Neuronal stem cell (in vitro differentiated cells): ENCODE results near the gene PRKCE.
A peak's percentile ranks its signal among the peaks of the same experiment; 100 is the strongest.
"Not testable (repeated sequence)": the region's sequence is repeated elsewhere in the genome, so short reads cannot be mapped to it uniquely, and the experiment has no call there.

Source experiments
- DNase-seq: peaks from one replicate; pipeline ENCODE4 v3.0.0-alpha.2; 2013; ENCODE audit warnings: low spot score
- H2AFZ ChIP-seq: one replicate; pipeline ENCODE4 v1.6.1; 2013; ENCODE audit warnings: mild to moderate bottlenecking, low read length, inconsistent platforms
- H2AK5ac ChIP-seq: 2 replicates; pipeline ENCODE4 v1.6.1; 2013; ENCODE audit warnings: low read depth, mild to moderate bottlenecking, inconsistent platforms, low read length, moderate library complexity, mixed read lengths
- H2BK120ac ChIP-seq: 2 replicates; pipeline ENCODE4 v1.6.1; 2013; ENCODE audit warnings: low read depth, mild to moderate bottlenecking, inconsistent platforms, low read length, moderate library complexity, mixed read lengths
- H2BK12ac ChIP-seq: one replicate; pipeline ENCODE4 v1.6.1; 2013; ENCODE audit warnings: low read length, inconsistent platforms
- H2BK15ac ChIP-seq: 2 replicates; pipeline ENCODE4 v1.6.1; 2013; ENCODE audit warnings: mild to moderate bottlenecking, low read length, inconsistent platforms, mixed read lengths
- H2BK5ac ChIP-seq: one replicate; pipeline ENCODE4 v1.6.1; 2013; ENCODE audit warnings: inconsistent platforms, mild to moderate bottlenecking, low read length, moderate library complexity
- H3K14ac ChIP-seq: one replicate; pipeline ENCODE4 v1.6.1; 2013; ENCODE audit warnings: low read length, inconsistent platforms
- H3K18ac ChIP-seq: 2 replicates; pipeline ENCODE4 v1.6.1; 2013; ENCODE audit warnings: low read length, inconsistent platforms
- H3K23ac ChIP-seq: 2 replicates; pipeline ENCODE4 v1.6.1; 2013; ENCODE audit warnings: low read depth, mild to moderate bottlenecking, mixed read lengths, low read length, inconsistent platforms; ENCODE audit not compliant: poor library complexity
- H3K27ac ChIP-seq: replicated peaks from 3 replicates; pipeline ENCODE4 v1.5.1; 2013; ENCODE audit warnings: low read length, inconsistent platforms
- H3K27me3 ChIP-seq, 3 experiments: 2 replicates each; pipeline ENCODE4 v1.6.1; 2013; ENCODE audit warnings: low read length in 3 of 3, mild to moderate bottlenecking in 2 of 3, inconsistent platforms in 1 of 3, low read depth in 1 of 3, mixed read lengths in 1 of 3, moderate library complexity in 1 of 3; ENCODE audit not compliant: control insufficient read depth in 3 of 3, insufficient read depth in 3 of 3
- H3K36me3 ChIP-seq, 2 donors: replicated peaks in 1 of 2; 2 replicates each; pipeline ENCODE4 v1.6.1; 2013; ENCODE audit warnings: low read length in 2 of 2; ENCODE audit not compliant: control insufficient read depth in 2 of 2, insufficient read depth in 2 of 2
- H3K4ac ChIP-seq: 2 replicates; pipeline ENCODE4 v1.6.1; 2013; ENCODE audit warnings: inconsistent platforms, mild to moderate bottlenecking, low read length, moderate library complexity
- H3K4me1 ChIP-seq, 2 donors: 1 replicate in 1 of 2; 2 replicates in 1 of 2; pipeline ENCODE4 v1.6.1; 2013; ENCODE audit warnings: low read length in 2 of 2, low read depth in 1 of 2; ENCODE audit not compliant: control insufficient read depth in 2 of 2, insufficient read depth in 1 of 2
- H3K4me2 ChIP-seq: one replicate; pipeline ENCODE4 v1.6.1; 2013; ENCODE audit warnings: mild to moderate bottlenecking, low read length, inconsistent platforms; ENCODE audit not compliant: insufficient read depth, poor library complexity, severe bottlenecking
- H3K4me3 ChIP-seq, 2 donors: 2 replicates each; pipeline ENCODE4 v1.5.1; 2013; ENCODE audit warnings: low read length in 2 of 2, mild to moderate bottlenecking in 2 of 2, inconsistent platforms in 1 of 2, moderate library complexity in 1 of 2
- H3K79me1 ChIP-seq: one replicate; pipeline ENCODE4 v1.6.1; 2013; ENCODE audit warnings: low read depth, mild to moderate bottlenecking, inconsistent platforms, low read length, moderate library complexity
- H3K9ac ChIP-seq: one replicate; pipeline ENCODE4 v1.6.1; 2013; ENCODE audit warnings: mild to moderate bottlenecking, low read depth, low read length, inconsistent platforms; ENCODE audit not compliant: poor library complexity
- H3K9me3 ChIP-seq, 2 donors: replicated peaks in 1 of 2; 2 replicates each; pipeline versions ENCODE3 to v1.6.1; 2013; ENCODE audit warnings: low read length in 2 of 2, mild to moderate bottlenecking in 2 of 2, inconsistent platforms in 1 of 2, low read depth in 1 of 2, mixed read lengths in 1 of 2, moderate library complexity in 1 of 2; ENCODE audit not compliant: control insufficient read depth in 2 of 2, insufficient read depth in 1 of 2
- H4K8ac ChIP-seq: one replicate; pipeline ENCODE4 v1.6.1; 2013; ENCODE audit warnings: low read depth, mild to moderate bottlenecking, inconsistent platforms, low read length, moderate library complexity
- H4K91ac ChIP-seq: one replicate; pipeline ENCODE4 v1.6.1; 2013; ENCODE audit warnings: low read length, low read depth, mild to moderate bottlenecking, inconsistent platforms; ENCODE audit not compliant: poor library complexity
- WGBS, 2 donors: extraction: QIAGEN DNeasy Blood & Tissue Kit; methylation state at CpG; one replicate each; pipeline ENCODE4 v1.1.7; 2013; ENCODE audit warnings: missing lambda C conversion rate in 2 of 2, mixed read lengths in 1 of 2; ENCODE audit not compliant: insufficient read length in 2 of 2, insufficient replicate concordance in 1 of 2; ENCODE audit errors: extremely low coverage in 2 of 2; 5-methylcytosine and 5-hydroxymethylcytosine counted together

Gene PRKCE

GRCh38 chr2:45858872-45859271 lies 207.4 kb downstream of the PRKCE start:
- not testable (repeated sequence) for H3K14ac ChIP-seq, H2AFZ ChIP-seq, H4K91ac ChIP-seq, H3K79me1 ChIP-seq, H3K18ac ChIP-seq, H3K9ac ChIP-seq, H3K4me2 ChIP-seq, H2BK120ac ChIP-seq, DNase-seq, H3K27ac ChIP-seq, H3K4ac ChIP-seq, H3K9me3 ChIP-seq, H3K36me3 ChIP-seq, H3K23ac ChIP-seq, H2BK5ac ChIP-seq, H2BK15ac ChIP-seq, H2BK12ac ChIP-seq, H2AK5ac ChIP-seq, H3K27me3 ChIP-seq, H3K4me3 ChIP-seq, H4K8ac ChIP-seq
- H3K4me1 ChIP-seq: peaks cover 11 to 21% of the 10 kb centered on the region in 2 donors
- no CpG with 5 or more reads among the region's 5 CpGs for WGBS, 2 donors

DNA sequence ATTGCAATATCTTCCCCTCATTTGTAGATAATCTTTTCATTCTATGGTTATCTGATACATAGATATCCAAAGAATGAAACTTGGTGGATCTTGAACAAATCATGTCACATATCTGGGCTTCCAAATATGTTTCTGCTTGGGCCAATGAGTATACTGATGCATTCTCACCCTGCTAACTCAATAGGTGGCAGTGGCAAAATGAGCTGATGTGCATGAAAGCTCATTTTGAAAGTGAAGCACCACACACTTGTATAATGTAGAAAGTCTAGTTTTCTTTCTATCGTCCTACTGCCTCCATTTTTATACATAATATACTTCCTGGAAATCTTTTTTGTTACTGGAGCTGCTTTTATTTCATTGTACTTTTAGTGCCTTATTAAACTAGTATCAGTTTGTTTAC lies 208.2 kb downstream of the PRKCE start:
- Histone ChIP-seq H2BK15ac (no peak overlapping the region), H3K27ac (no peak overlapping the region)

GRCh38 chr2:45860136-45861121 lies 209.0 kb downstream of the PRKCE start:
- Histone ChIP-seq H3K9ac (no peak overlapping the region), H3K9me3 (no peaks in the 10 kb centered on the region), H3K4me3 (peak overlapping the region in 1 of 2 donors; percentile 4), H3K4me1 (peaks cover 10 to 21% of the 10 kb centered on the region in 2 donors), H3K14ac (no peak overlapping the region), H2BK5ac (no peak overlapping the region), H3K27me3 (no peaks in the 10 kb centered on the region), H2BK15ac (no peak overlapping the region), H3K4me2 (no peak overlapping the region), H4K91ac (no peak overlapping the region), H3K23ac (no peak overlapping the region), H2BK120ac (no peak overlapping the region), H2AFZ (no peak overlapping the region), H4K8ac (no peak overlapping the region), H2AK5ac (no peak overlapping the region), H3K79me1 (no peaks in the 10 kb centered on the region), H3K36me3 (no peaks in the 10 kb centered on the region), H2BK12ac (no peak overlapping the region), H3K4ac (no peak overlapping the region), H3K27ac (no peak overlapping the region), H3K18ac (no peak overlapping the region)
- WGBS, 2 donors: no CpG with 5 or more reads among the region's 8 CpGs
- DNase-seq: no peak

More for the DNA sequence above, 208.2 kb downstream of the PRKCE start:
- Histone ChIP-seq H2AK5ac (no peak overlapping the region), H2BK12ac (no peak overlapping the region), H3K18ac (no peak overlapping the region), H2AFZ (no peak overlapping the region), H4K8ac (no peak overlapping the region), H3K14ac (no peak overlapping the region), H3K4ac (no peak overlapping the region), H3K27me3 (no peaks in the 10 kb centered on the region), H3K9me3 (no peaks in the 10 kb centered on the region), H3K4me2 (no peak overlapping the region), H3K23ac (no peak overlapping the region), H4K91ac (no peak overlapping the region), H2BK5ac (no peak overlapping the region), H3K79me1 (no peaks in the 10 kb centered on the region), H3K9ac (no peak overlapping the region), H2BK120ac (no peak overlapping the region), H3K36me3 (no peaks in the 10 kb centered on the region), H3K4me1 (peaks cover 11 to 21% of the 10 kb centered on the region in 2 donors), H3K4me3 (no peak overlapping the region)
- no CpG with 5 or more reads among the region's 1 CpG for WGBS, 2 donors
- no peak for DNase-seq

DNA sequence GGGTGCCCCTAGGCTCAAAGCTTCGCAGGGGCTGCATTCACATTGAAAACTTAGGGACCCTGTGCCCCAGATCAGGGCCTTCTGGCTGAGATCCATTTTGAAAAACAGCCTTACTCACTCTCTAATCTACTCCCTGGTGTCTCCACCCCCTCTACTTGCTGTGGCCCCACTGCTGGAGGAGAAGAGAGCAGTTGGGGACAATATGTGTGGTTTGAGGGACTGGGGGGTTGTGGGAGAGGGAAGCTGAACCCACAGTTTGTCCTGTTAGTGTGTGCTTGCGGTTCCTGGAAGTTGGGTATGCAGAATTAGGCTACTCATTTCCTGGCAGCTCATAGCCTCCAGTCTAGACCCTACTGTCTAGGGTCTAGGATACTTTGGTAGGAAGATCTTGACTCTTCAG lies 211.4 kb downstream of the PRKCE start:
- no peaks in the 10 kb centered on the region for H3K36me3 ChIP-seq

More for the DNA sequence above, 211.4 kb downstream of the PRKCE start:
- no peak overlapping the region for H2BK5ac ChIP-seq
- H2BK12ac ChIP-seq: no peak overlapping the region
- H3K9ac ChIP-seq: no peak overlapping the region
- no peak overlapping the region for H4K8ac ChIP-seq
- H2AFZ ChIP-seq: no peak overlapping the region
- H2BK15ac ChIP-seq: no peak overlapping the region
- H2AK5ac ChIP-seq: no peak overlapping the region
- no peak overlapping the region for H3K4me3 ChIP-seq
- peaks cover 0 to 3% of the 10 kb centered on the region in 2 donors for H3K9me3 ChIP-seq
- H3K4ac ChIP-seq: no peak overlapping the region
- H4K91ac ChIP-seq: no peak overlapping the region
- H3K14ac ChIP-seq: no peak overlapping the region
- no peak overlapping the region for H3K27ac ChIP-seq
- H2BK120ac ChIP-seq: no peak overlapping the region
- peaks cover 9 to 21% of the 10 kb centered on the region in 2 donors for H3K4me1 ChIP-seq
- no peak overlapping the region for H3K4me2 ChIP-seq
- no peaks in the 10 kb centered on the region for H3K79me1 ChIP-seq
- no CpG with 5 or more reads among the region's 2 CpGs for WGBS, 2 donors
- H3K18ac ChIP-seq: no peak overlapping the region
- no peaks in the 10 kb centered on the region for H3K27me3 ChIP-seq
- no peak overlapping the region for H3K23ac ChIP-seq
- DNase-seq: no peak
